Thyroid gland (tissue), 4 donors: ENCODE measurements around the gene LAMA2.

Experiments
- POLR2A ChIP-seq, 2 donors: fragments of 450-650 bp; IDR thresholded peaks; one replicate each; pipeline ENCODE4 v1.6.1; 2017; ENCODE audit warnings: antibody characterized with exemption in 2 of 2, mild to moderate bottlenecking in 2 of 2, moderate library complexity in 1 of 2
- TF ChIP-seq, protein P1 (sequence below), 6 experiments: fragments of 200-600 bp in 3 of 6; fragments of 450-650 bp in 3 of 6; sonication (generic) in 3 of 6; IDR thresholded peaks; one replicate each; pipeline ENCODE4 v1.5.1; 2016 to 2019; ENCODE audit warnings: antibody characterized with exemption in 6 of 6, mild to moderate bottlenecking in 2 of 6, inconsistent platforms in 1 of 6, moderate library complexity in 1 of 6

DNA sequence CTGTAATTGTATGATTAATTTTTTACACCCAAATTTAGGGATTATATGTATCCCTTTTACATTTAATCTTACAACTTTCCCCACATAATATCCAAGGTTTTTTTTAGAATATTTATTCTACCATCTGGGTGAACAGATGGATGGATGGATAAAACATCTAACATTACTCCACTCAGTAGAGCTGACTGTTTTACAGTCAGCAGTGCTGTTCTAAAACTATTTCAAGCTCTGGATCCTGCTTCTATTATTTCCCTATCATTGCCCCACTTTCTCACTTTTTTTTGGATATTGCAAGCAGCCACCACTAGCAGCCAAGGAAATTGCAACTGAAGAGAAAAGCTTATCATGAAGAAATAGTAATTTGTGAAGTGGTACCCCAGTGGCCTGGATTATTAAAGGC lies 653.3 kb downstream of the LAMA2 start:
- TF ChIP-seq, protein P1, sequence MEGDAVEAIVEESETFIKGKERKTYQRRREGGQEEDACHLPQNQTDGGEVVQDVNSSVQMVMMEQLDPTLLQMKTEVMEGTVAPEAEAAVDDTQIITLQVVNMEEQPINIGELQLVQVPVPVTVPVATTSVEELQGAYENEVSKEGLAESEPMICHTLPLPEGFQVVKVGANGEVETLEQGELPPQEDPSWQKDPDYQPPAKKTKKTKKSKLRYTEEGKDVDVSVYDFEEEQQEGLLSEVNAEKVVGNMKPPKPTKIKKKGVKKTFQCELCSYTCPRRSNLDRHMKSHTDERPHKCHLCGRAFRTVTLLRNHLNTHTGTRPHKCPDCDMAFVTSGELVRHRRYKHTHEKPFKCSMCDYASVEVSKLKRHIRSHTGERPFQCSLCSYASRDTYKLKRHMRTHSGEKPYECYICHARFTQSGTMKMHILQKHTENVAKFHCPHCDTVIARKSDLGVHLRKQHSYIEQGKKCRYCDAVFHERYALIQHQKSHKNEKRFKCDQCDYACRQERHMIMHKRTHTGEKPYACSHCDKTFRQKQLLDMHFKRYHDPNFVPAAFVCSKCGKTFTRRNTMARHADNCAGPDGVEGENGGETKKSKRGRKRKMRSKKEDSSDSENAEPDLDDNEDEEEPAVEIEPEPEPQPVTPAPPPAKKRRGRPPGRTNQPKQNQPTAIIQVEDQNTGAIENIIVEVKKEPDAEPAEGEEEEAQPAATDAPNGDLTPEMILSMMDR (IDR thresholded peaks at IDR 0.05) = no peak
- TF ChIP-seq POLR2A (IDR thresholded peaks at IDR 0.05) = no peak
